HG03520 (cell line): Measurements from ENCODE around the gene LRRC26.

ENCODE experiments used
- ATAC-seq: cut with Tn5 transposase; IDR thresholded peaks from one replicate; pipeline ENCODE4 v1.9.1; 2021; ENCODE audit warnings: mild to moderate bottlenecking, moderate library complexity; ENCODE audit not compliant: unreplicated experiment

Gene LRRC26

GRCh38 chr9:137157618-137158415 lies 12.0 kb downstream of the LRRC26 start:
- no peak for ATAC-seq

GRCh38 chr9:137156567-137157375 lies 13.1 kb downstream of the LRRC26 start:
- no peak for ATAC-seq

- ATAC-seq, result no peak
Observed at GRCh38 chr9:137152844-137153405, 16.9 kb downstream of the LRRC26 start.

GRCh38 chr9:137150617-137151457 lies 19.0 kb downstream of the LRRC26 start:
- peak; percentile 43 for ATAC-seq

- peak; percentile 1 for ATAC-seq
Observed at GRCh38 chr9:137149942-137150616, 19.8 kb downstream of the LRRC26 start.

- no peak for ATAC-seq
Observed at GRCh38 chr9:137149363-137149762, 20.5 kb downstream of the LRRC26 start.

GRCh38 chr9:137148661-137149060 lies 21.2 kb downstream of the LRRC26 start:
- no peak for ATAC-seq

GRCh38 chr9:137148242-137148641 lies 21.6 kb downstream of the LRRC26 start:
- ATAC-seq, result no peak

- no peak for ATAC-seq
Observed at GRCh38 chr9:137147793-137148160, 22.1 kb downstream of the LRRC26 start.

- no peak for ATAC-seq
Observed at GRCh38 chr9:137147091-137147792, 22.6 kb downstream of the LRRC26 start.

- ATAC-seq, result no peak
Observed at GRCh38 chr9:137146527-137146918, 23.3 kb downstream of the LRRC26 start.

- no peak for ATAC-seq
Observed at GRCh38 chr9:137145731-137146526, 23.9 kb downstream of the LRRC26 start.

GRCh38 chr9:137143459-137143858 lies 26.4 kb downstream of the LRRC26 start:
- no peak for ATAC-seq

GRCh38 chr9:137141976-137142936 lies 27.6 kb downstream of the LRRC26 start:
- ATAC-seq, result no peak

- ATAC-seq, result no peak
Observed at GRCh38 chr9:137141050-137141810, 28.6 kb downstream of the LRRC26 start.

- ATAC-seq, result no peak
Observed at GRCh38 chr9:137140151-137141012, 29.5 kb downstream of the LRRC26 start.
